Hepatocyte (in vitro differentiated cells): ENCODE data around the gene EMSY. TPM values are rescaled to one million over a fixed set of nuclear protein-coding genes. Genes with fewer than 3 reads are reported as not detected.

Source experiments
- DNase-seq: peaks from one replicate; pipeline ENCODE4 v3.0.0-alpha.2; 2016; ENCODE audit warnings: low spot score
- H2AFZ ChIP-seq: fragments of 200-600 bp; sonication (generic); 2 replicates; pipeline ENCODE4 v1.6.0; 2016; ENCODE audit warnings: antibody characterized with exemption, mild to moderate bottlenecking
- H3K27ac ChIP-seq: fragments of 200-600 bp; sonication (generic); 2 replicates; pipeline ENCODE4 v1.5.1; 2016; ENCODE audit warnings: mild to moderate bottlenecking
- H3K27me3 ChIP-seq: fragments of 200-600 bp; sonication (generic); 2 replicates; pipeline ENCODE4 v1.6.1; 2016
- H3K36me3 ChIP-seq: fragments of 200-600 bp; sonication (generic); replicated peaks from 2 replicates; pipeline ENCODE4 v1.5.1; 2016; ENCODE audit warnings: low read depth; ENCODE audit not compliant: insufficient read depth
- H3K4me1 ChIP-seq: fragments of 200-600 bp; sonication (generic); 2 replicates; pipeline ENCODE4 v1.5.1; 2016; ENCODE audit warnings: mild to moderate bottlenecking, moderate library complexity; ENCODE audit not compliant: insufficient read depth
- H3K4me2 ChIP-seq: fragments of 200-600 bp; sonication (generic); 2 replicates; pipeline ENCODE4 v1.6.0; 2016
- H3K4me3 ChIP-seq: fragments of 200-600 bp; sonication (generic); 2 replicates; pipeline ENCODE4 v1.5.1; 2016; ENCODE audit warnings: mild to moderate bottlenecking
- H3K79me2 ChIP-seq: fragments of 200-600 bp; sonication (generic); 2 replicates; pipeline ENCODE4 v1.6.0; 2017; ENCODE audit warnings: mild to moderate bottlenecking
- H3K9me2 ChIP-seq: fragments of 200-600 bp; sonication (generic); replicated peaks from 2 replicates; pipeline ENCODE4 v1.6.0; 2017; ENCODE audit warnings: mild to moderate bottlenecking; ENCODE audit not compliant: insufficient read depth
- H3K9me3 ChIP-seq: fragments of 200-600 bp; sonication (generic); 2 replicates; pipeline ENCODE4 v1.5.1; 2016; ENCODE audit warnings: low read depth, mild to moderate bottlenecking
- H4K20me1 ChIP-seq: fragments of 200-600 bp; sonication (generic); 2 replicates; pipeline ENCODE4 v1.6.0; 2016; ENCODE audit warnings: mild to moderate bottlenecking; ENCODE audit not compliant: insufficient read depth, poor library complexity, severe bottlenecking
- CTCF ChIP-seq: fragments of 200-600 bp; sonication (generic); IDR thresholded peaks from 2 replicates; pipeline ENCODE4 v1.5.1; 2016; ENCODE audit warnings: antibody characterized with exemption, mild to moderate bottlenecking; ENCODE audit not compliant: poor library complexity
- EZH2 ChIP-seq: fragments of 200-600 bp; sonication (generic); IDR thresholded peaks from 2 replicates; pipeline ENCODE4 v1.6.1; 2016; ENCODE audit warnings: antibody characterized with exemption, mild to moderate bottlenecking, borderline replicate concordance
- EZH2phosphoT487 ChIP-seq: fragments of 200-600 bp; sonication (generic); IDR thresholded peaks from one replicate; pipeline ENCODE4 v1.6.1; 2018; ENCODE audit warnings: antibody characterized with exemption, mild to moderate bottlenecking, low read depth, moderate library complexity; ENCODE audit not compliant: unreplicated experiment, severe bottlenecking
- WGBS: methylation state at CpG from one replicate; pipeline ENCODE4 v1.1.6; 2016; ENCODE audit warnings: low lambda C conversion rate; ENCODE audit errors: missing lambda C conversion rate; 5-methylcytosine and 5-hydroxymethylcytosine counted together
- polyA plus RNA-seq: library from polyadenylated mRNA; unstranded; fragments of >200 nt; fragmentation: Nextera tagmentation; extraction: Ambion mirVana; gene quantifications from 2 replicates; pipeline ENCODE4 v1.2.1, GENCODE V29; 2016
- total RNA-seq: library from RNA; depleted of rRNA; stranded (reverse); fragments of >200 nt; gene quantifications from 2 replicates; pipeline ENCODE4 v1.2.3, GENCODE V29; 2014

Gene EMSY
- total and polyA plus RNA-seq, 2 experiments from 2014 or later: 8.2 to 19.4 TPM

- Histone ChIP-seq H3K9me3 (no peaks in the 10 kb centered on the region), H4K20me1 (peaks cover 8% of the 10 kb centered on the region), H3K4me2 (peak overlapping the region; percentile 82), H3K27ac (peak overlapping the region; percentile 91), H3K9me2 (no peaks in the 10 kb centered on the region), H3K27me3 (no peaks in the 10 kb centered on the region), H3K4me1 (peaks cover 13% of the 10 kb centered on the region), H3K79me2 (peaks cover 56% of the 10 kb centered on the region), H3K36me3 (no peaks in the 10 kb centered on the region), H3K4me3 (peak overlapping the region; percentile 34), H2AFZ (peak overlapping the region; percentile 41)
- no peak for DNase-seq
- WGBS: under 1% methylated on average over 10 of the region's 10 CpGs
- TF ChIP-seq EZH2phosphoT487 (no peak), CTCF (no peak), EZH2 (no peak)
Measured at GRCh38 chr11:76444065-76444383, 794 bp upstream of the EMSY start.

GRCh38 chr11:76445121-76446084, 585 bp downstream of the EMSY start:
- Histone ChIP-seq H3K9me3 (no peaks in the 10 kb centered on the region), H4K20me1 (peaks cover 8% of the 10 kb centered on the region), H3K4me1 (peaks cover 13% of the 10 kb centered on the region), H3K36me3 (no peaks in the 10 kb centered on the region), H3K4me3 (peak overlapping the region; percentile 45), H3K79me2 (peaks cover 58% of the 10 kb centered on the region), H3K4me2 (peak overlapping the region; percentile 80), H2AFZ (peak overlapping the region; percentile 54), H3K9me2 (no peaks in the 10 kb centered on the region), H3K27me3 (no peaks in the 10 kb centered on the region), H3K27ac (peak overlapping the region; percentile 85)
- DNase-seq: peak; percentile 93
- TF ChIP-seq EZH2phosphoT487: no peak
- no peak for TF ChIP-seq CTCF
- no peak for TF ChIP-seq EZH2
- under 1% methylated on average over 54 of the region's 56 CpGs for WGBS

DNA sequence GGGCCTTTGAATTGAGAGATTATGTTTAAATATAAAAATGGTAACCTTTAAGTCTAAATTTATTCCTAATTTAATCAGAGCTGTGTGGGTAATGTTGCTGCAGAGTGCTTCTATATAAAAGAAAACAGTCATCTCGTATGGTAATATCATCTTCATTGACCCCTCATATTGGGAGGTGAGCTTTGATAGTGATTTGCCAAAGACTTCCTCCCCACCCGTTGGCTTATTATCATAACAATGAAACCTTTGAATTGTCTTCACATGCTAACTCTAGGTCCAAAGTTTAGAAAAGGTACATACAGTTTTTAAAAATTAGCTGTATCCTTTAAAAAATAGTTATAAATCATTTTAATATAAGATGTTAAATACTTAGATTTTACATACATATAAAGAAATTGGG, 3.7 kb downstream of the EMSY start:
- Histone ChIP-seq H3K4me1 (peaks cover 6% of the 10 kb centered on the region), H3K36me3 (no peaks in the 10 kb centered on the region), H4K20me1 (peaks cover 8% of the 10 kb centered on the region), H3K27me3 (no peaks in the 10 kb centered on the region), H3K27ac (no peak overlapping the region), H2AFZ (no peak overlapping the region), H3K9me2 (no peaks in the 10 kb centered on the region), H3K4me2 (no peak overlapping the region), H3K9me3 (no peaks in the 10 kb centered on the region), H3K79me2 (peaks cover 44% of the 10 kb centered on the region), H3K4me3 (no peak overlapping the region)
- DNase-seq: no peak
- no peak for TF ChIP-seq EZH2
- TF ChIP-seq CTCF: no peak
- TF ChIP-seq EZH2phosphoT487: no peak
- 82% methylated on average over 2 of the region's 2 CpGs for WGBS
